ENCODE data around the gene RPL12.

DNA sequence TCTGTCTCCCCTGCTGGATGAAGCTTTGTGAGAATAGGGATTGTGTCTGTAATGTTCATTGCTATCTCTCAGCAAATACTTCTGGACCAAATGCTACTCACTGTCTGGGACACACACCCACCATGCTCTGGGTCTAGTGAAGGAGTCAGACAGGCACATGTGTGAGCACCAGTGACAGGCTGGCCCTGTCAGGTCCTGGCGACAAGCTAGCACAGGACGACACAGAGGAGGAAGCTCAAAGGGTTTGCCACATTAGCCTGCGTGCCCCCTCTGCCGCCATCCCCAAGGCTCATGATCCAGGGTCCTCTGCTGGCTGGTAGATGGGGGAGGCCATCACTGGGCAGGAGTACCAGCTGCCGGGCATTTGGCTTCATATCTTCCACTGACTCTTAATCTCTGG is 23.4 kb upstream of the RPL12 start:
- TF ChIP-seq, protein P1, sequence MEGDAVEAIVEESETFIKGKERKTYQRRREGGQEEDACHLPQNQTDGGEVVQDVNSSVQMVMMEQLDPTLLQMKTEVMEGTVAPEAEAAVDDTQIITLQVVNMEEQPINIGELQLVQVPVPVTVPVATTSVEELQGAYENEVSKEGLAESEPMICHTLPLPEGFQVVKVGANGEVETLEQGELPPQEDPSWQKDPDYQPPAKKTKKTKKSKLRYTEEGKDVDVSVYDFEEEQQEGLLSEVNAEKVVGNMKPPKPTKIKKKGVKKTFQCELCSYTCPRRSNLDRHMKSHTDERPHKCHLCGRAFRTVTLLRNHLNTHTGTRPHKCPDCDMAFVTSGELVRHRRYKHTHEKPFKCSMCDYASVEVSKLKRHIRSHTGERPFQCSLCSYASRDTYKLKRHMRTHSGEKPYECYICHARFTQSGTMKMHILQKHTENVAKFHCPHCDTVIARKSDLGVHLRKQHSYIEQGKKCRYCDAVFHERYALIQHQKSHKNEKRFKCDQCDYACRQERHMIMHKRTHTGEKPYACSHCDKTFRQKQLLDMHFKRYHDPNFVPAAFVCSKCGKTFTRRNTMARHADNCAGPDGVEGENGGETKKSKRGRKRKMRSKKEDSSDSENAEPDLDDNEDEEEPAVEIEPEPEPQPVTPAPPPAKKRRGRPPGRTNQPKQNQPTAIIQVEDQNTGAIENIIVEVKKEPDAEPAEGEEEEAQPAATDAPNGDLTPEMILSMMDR (conservative IDR thresholded peaks at IDR 0.05) = no peak
- no peak for TF ChIP-seq EZH2 (IDR thresholded peaks at IDR 0.05; ENCODE audit: low read depth)
